Limb (tissue), 2 donors: ENCODE measurements around the gene DRD1.
"Not testable (repeated sequence)": the region's sequence is repeated elsewhere in the genome, so short reads cannot be mapped to it uniquely, and the experiment has no call there.

Experiments
- DNase-seq, 2 donors: peaks; one replicate each; pipeline ENCODE4 v3.0.0-alpha.2; 2016; ENCODE audit errors: extremely low spot score in 2 of 2

DRD1 gene

DNA sequence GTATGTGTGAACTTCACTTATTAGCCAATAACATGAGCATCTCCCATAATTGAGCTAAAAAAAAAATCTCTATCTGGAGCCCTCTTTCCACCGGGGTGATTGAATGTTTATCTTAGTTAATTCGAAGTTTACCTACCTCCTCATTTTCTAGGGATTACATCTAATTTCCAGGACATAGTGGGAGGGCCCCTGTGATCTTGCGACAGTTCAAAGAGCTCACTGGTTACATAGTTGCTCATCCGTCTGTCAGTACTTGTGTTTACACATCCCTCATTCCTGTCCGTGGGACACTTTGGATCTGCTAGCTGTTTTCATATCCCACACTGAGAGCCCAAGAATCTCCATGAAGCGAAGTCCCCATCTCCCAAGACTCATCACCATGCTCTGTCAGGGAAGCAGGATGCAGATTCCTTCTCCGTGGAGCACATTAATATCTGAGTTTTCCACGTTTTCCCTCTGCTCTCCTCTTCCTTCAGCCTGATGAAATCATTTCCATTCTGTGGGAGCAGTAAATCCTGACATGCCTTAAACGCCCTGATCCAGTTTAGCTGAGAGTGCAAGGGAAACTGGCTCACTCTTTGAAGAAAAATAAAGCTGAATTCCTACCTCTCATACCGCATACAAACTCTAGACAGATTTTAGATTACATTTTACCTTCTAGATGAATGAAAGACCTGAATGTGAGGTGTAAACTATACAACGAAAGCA, 24.2 kb upstream of the DRD1 start:
- DNase-seq: no peak

GRCh38 chr5:175466700-175467318, 22.8 kb upstream of the DRD1 start:
- no peak for DNase-seq

GRCh38 chr5:175465282-175465681, 21.3 kb upstream of the DRD1 start:
- DNase-seq: no peak

GRCh38 chr5:175464942-175465233, 20.9 kb upstream of the DRD1 start:
- DNase-seq: no peak

GRCh38 chr5:175464074-175464941, 20.3 kb upstream of the DRD1 start:
- peak; percentile 16 to 74 for DNase-seq

- DNase-seq: no peak
These were observed 19.7 kb upstream of the DRD1 start for GRCh38 chr5:175463641-175464040.

DNA sequence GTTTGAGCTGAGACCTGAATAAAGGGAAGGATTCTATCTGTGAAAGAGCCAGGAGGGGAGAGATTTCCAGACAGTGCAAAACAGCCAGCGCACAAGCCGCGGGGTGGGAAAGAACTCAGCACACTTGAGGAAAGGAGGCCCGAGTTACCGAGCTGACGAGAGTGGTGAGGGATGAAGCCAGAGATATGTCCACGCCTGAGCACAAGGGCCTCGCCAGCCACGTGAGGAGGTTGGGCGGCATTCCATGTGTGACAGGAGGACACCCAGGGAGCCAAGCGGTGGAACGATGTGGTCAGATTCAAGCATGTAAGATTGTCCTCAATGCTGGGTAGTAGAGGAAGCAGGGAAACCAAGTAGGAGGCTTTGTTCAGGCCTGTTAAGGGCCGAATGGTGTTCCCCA, 17.4 kb upstream of the DRD1 start:
- DNase-seq: no peak

DNA sequence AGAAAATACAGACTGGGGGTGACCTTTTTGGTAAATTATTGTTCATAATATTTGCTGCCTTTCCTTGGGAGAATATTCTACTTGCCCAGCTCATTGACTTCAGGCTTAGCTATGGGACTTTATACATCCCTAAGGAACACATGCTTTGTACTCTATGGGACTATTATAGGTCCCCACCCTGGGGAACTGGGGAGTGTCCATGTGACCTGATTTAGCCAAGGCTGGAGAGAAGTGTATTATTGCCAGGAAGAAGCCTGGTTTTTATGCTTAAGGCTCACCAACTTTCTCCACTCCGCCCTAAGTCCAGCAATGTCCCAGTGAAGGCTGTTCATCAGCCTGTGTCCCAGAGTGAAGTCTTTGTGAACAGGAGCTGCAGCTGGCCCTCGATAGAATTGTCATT, 16.6 kb upstream of the DRD1 start:
- no peak for DNase-seq

DNA sequence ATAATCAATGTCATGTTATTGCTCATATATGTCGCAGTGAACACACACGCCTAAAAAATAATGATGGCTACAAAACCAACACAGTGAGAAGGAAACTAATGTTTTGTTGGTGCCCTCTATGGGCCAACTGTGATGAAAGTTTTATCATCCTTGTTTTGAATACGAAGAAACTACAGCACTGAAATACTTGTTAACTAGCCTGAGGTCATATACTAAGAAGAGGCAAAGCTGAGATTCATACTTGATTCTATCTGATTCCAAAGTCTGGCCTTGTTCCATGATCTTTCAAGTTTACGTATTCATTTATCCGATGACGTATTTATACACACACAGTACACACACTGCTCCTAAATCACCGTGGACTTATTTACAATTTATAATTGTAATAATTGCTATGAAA, 16.1 kb upstream of the DRD1 start:
- peak in 1 of 2 donors; percentile 23 for DNase-seq

GRCh38 chr5:175457466-175457865, 13.5 kb upstream of the DRD1 start:
- DNase-seq: no peak

GRCh38 chr5:175456105-175456742, 12.2 kb upstream of the DRD1 start:
- no peak for DNase-seq

- not testable (repeated sequence) for DNase-seq
These were observed 10.4 kb upstream of the DRD1 start for GRCh38 chr5:175454338-175454737.

DNA sequence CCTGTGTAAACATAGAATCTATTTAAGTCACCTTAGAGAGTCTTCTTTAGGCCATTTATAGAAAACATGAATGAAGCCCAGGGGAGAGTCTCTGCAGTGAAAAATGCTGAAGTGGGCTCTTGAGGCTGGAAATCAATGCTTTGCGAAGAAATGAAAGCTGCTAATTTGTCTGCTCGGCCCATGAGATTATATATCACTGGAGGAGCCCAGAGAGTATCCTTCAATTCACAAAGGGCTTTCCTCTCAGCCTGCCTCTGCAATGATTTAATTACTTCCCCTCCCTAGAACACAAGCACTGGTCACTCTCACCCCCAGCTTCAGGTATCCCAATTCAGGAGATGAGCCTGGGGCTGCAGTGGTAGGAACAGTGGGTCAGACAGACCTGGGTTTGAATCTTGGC, 8.2 kb upstream of the DRD1 start:
- no peak for DNase-seq

GRCh38 chr5:175448276-175448675, 4.3 kb upstream of the DRD1 start:
- no peak for DNase-seq

GRCh38 chr5:175447571-175447970, 3.6 kb upstream of the DRD1 start:
- DNase-seq: no peak

DNA sequence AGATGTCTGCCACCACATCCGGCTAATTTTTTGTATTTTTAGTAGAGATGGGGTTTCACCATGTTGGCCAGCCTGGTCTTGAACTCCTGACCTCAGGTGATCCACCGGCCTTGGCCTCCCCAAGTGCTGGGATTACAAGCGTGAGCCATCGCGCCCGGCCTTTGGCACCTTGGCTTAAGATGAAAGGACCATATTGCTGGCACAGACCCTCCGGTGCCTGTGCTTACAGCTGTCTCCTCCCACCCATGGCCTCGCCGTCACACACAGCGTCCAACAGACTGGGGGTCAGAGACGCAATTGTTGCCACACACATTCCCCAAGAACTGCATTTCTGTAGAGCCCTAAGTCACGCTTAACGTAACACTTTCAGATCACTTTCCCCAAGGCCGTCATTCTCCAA, 2.4 kb upstream of the DRD1 start:
- not testable (repeated sequence) for DNase-seq

GRCh38 chr5:175444905-175445456, 999 bp upstream of the DRD1 start:
- DNase-seq: no peak

- peak in 1 of 2 donors; percentile 38 for DNase-seq
These were observed 395 bp downstream of the DRD1 start for GRCh38 chr5:175443514-175444059.

GRCh38 chr5:175438234-175438857, 5.6 kb downstream of the DRD1 start:
- no peak for DNase-seq

DNA sequence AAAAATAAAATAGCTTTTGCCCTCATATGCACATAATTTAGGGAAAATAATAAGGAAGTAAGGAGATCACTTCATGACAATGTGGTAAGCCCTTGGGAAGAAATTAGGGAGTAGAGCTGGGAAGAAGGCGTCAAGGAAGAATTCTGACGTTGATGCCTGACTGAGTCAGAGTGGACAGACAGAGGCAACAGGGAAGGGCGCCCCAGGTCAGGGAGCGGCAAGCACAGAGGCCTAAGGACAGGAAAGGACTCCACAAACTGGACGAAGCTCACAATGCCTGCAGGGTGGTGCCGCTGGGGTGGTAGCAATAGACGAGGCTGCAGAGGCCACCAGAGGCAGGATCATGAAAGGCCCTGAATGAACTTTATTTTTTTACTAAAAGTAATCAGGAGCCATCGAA, 7.6 kb downstream of the DRD1 start:
- no peak for DNase-seq

DNA sequence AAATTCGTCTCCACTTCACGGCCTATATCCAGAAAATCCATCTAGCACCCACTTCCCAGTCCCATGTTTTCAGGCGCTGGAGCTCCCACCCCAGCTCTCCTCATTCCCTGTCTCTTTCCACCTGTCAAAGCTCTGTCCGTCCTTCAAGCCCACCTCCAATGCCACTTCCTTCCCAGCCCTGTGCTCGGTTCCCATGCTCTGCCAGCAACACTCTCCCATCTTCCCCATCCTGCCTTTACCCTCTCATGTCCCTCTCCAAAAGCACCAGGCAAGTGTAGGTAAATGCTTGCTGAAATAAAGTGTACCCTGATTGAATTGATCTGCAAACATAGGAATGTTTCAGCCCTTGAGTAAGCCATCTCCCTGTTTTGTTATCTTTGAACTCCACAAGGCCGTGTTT, 9.2 kb downstream of the DRD1 start:
- DNase-seq: no peak
